NOMO-1 (cell line): ENCODE data around the gene TNS1.

Source experiments
- DNase-seq, 2 experiments: peaks; one replicate each; lab custom pipeline; 2025; ENCODE audit not compliant: unreplicated experiment in 2 of 2; lab: John Stamatoyannopoulos, UW

Gene TNS1

DNA sequence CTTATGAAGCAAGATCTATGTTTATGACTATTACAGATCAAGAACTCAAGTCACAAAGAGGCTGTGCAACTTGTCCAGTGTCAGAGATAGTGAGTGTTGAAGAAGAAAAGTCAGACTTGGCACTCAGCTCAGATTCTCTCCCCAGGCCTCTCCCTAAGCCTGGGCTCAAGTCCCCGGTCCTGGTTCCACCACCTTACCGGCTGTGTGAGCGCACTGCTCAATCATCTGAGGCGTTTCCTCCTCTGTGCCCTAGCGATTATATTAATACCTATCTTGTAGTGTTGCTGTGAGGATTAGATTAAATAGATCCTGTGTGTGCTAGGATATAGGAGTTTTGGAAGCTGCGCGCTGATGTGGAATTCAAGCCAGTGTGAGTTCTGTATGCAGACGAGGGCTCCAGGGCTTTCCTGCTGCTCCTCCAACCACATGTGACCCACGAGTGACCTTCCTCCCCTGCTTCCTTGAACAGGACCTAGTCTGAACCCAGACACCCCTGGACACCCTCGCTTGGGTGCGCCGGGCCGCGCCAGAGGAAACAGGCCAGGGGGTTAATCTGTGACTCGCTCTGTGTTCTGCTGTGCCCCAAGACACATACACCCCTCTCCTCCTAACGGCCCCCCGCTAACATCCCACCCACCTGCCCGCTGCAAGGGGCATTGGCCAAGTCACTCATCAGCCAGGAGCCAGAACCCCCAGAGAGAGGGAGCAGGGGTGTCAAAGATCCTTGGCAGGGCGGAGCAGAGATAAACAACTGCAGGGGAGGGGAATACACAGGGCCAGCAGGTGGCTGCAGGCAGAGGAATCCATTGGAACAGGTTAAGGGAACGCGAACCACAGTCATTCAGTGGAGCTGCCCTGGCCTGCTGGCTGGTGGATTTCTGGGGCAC, 38.3 kb downstream of the TNS1 start:
- no peak for DNase-seq

DNA sequence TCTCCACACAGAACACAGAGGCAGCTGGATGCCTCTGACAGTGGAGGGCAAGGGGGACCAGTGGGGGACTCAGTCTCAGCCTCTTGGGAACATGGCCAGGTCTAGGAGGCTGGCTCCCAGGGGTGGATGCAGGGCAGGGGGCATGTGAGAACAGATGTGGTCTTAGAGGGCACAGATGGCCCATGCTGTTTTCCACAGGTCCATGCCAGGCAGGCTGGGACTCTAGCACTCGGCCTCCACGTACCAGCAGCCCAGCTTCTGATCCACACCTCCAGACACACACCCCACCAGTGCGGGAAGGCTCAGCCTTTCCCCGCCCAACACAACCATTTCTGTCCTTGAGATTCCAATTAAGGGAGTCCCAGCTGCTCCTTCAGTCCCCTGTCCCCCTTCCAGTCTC, 42.4 kb downstream of the TNS1 start:
- no peak for DNase-seq

DNA sequence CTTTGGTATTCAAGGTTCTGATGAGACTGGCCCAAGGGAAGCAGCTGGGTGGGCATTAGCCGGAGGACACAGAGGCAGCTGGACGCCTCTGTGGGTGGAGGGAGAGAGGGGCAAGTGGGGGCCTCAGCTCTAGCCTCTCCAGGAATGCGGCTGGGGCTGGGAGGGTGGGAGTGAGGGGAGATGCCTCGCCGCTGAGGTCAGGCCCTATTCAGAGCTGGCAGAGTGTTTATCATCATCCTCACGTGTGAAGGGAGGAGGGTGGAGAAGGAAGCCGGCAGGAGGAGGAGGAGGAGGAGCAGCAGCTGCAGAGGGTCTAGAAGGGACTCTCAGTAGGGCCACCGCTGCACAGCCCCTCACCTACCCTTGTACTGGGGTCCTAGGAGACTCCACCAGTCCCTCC, 43.1 kb downstream of the TNS1 start:
- no peak for DNase-seq

DNA sequence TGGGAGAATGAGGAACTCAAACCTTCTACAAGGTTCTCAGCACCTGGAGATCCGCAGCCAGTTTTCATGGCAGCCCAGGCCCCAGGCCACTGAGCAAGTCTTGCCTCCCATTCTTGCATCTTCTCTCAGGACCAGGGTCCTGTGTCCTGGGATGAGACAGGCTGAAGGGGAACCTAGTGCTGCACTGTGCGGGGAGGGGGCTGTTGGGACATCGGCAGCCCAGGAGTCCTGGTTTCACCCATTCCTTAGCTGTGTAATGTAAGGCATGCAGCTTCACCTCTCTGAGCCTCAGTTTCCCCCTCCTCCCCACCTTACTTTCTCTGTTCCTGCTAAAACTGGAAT, 43.9 kb downstream of the TNS1 start:
- no peak for DNase-seq

DNA sequence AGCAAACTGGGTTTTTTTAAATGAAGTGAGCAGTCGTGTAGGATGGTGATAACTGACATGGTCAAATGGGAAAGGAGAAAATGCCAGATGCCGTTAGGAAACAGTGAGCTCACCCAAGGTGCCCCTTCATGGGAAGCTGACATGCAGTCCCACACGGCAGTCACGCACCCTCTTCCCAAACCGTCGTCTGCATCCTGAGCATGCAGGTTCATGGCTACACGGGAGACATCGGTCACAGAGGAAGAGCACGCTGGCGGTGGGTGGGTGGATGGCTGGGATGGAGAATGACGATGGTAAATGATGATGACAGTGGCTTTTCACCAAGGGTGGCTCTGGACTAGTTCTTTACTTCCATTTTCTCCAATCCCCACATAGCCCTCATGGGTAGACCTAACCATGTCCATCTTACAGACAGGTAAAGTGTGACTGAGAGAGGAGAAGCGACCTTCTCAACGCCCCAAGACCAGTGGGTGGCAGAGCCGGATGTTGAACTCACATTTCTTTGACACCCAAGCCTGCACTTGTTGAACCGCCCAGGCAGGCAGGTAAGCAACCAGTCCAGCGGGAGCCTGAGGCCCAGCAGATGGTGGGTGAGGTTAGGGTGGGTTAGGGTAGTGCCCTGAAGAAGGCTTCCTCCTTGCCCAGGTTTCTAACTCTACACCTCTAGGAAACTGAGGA, 44.5 kb downstream of the TNS1 start:
- no peak for DNase-seq

DNA sequence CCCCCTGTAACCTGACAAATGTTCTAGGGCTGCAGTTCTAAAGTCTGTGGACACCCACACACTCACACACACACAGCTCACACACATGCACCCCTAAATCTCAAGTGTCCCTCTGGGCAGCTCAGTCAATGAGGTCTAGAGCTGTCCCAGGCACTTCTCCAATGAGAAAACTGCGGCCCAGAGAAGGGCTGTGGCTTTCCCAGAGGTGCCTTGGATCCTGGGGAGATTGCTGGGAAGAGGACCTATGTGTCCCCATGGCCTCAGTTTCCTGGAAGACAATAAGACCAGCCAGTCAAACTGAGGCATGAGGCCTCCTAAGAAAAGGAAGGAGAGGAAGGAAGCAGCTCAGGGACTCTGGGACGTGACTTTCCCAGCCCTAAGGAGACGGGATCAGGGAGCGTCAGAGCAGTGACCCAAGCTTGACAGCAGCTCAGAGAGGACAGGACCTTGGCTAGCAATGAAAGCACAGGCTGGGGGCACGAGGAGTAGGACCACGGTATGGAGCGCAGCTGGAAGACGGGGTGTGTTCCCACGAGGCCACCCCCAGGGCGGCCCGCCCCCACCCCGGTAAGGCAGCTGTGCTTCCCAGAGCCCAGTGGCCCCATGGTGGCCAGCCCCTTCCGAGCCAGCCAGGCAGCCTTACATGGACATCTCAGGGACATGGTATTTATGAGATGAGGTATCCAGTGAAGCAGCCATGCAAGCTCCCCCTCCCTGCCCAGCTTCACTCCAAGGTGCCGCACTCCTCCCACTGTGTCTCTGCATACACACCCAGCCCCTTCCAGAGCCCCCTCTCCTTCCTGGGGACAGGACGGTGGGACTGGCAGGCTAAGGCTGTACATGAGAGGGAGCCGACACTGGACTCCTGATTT, 46.0 kb downstream of the TNS1 start:
- DNase-seq: no peak

DNA sequence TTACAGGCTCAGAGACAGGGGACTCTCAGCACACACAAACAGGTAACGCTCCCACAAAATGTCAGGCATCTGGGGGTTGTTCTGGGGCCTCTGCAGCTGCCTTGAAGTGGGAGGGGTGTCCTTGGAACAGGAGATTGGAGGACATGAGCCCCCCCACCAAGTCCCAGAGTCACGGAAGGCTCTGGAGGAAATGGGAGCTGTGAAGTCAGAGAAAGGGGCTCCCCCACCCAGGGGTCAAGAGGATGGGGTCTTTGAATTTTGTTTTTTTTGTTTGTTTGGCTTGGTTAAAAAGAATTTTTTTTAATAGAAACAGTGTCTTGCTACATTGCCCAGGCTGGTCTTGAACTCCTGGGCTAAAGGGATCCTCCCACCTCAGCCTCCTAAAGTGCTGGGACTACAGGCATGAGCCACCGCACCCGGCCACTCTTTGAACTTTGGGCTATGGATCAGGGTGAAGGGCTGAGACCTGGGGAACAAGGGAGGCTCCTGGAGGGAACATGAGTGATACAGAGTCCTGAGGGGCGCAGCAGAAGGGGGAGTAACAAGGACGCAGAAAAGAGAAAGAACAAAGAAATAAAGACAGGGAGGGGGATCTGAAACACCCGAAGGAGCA, 46.8 kb downstream of the TNS1 start:
- no peak for DNase-seq

DNA sequence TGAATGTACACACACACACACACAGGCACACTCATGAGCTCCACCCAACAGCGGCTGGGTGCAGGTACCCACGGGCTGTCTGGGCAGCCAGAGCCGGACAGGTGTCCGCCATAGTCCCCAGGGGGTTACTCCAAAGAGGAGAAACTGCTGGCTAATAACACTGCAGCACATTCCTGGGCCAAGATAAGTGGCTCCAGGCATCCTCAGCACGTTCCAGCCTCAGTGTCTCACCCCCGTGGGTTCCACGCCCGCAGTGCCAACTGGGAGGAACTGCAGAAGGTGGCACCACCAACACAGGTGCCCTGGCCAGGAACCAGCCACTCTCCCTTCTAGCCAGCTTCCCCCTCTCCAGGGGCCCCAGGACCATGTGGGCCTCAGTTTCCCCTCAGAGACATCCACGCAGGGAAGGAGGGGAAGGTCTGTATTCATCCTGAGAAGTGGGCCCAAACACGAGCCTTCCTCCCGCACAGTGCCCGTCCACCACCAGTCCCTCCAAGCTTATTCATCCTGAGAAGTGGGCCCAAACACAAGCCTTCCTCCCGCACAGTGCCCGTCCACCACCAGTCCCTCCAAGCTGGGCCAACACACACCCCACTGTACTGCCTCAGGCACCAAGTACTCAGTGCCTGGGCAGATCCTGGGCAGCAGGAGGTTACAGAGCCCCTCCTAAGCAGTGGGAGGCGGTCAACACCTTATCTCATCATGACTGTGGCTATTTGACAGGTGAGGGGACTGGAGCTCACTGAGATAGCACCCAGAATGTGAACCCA, 47.6 kb downstream of the TNS1 start:
- DNase-seq: no peak

DNA sequence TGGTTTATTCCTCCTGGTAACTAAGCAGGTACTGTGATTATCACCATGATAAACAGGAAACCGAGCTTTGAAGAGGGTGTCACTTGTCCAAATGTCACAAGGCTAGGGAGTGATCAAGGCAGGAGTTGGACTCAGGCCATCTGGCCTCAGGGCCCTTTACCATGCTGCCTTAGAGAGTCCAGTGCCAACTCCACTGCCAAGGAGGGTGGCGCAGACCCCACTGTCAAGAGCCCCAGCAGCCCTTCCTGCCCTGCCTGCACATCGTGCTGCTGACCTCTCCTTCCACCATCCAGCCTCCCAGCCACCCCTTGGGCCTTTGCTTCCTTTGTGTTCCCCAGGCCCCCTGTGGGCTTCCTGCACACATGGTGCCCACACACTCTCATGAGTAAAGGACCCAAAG, 48.3 kb downstream of the TNS1 start:
- no peak for DNase-seq

DNA sequence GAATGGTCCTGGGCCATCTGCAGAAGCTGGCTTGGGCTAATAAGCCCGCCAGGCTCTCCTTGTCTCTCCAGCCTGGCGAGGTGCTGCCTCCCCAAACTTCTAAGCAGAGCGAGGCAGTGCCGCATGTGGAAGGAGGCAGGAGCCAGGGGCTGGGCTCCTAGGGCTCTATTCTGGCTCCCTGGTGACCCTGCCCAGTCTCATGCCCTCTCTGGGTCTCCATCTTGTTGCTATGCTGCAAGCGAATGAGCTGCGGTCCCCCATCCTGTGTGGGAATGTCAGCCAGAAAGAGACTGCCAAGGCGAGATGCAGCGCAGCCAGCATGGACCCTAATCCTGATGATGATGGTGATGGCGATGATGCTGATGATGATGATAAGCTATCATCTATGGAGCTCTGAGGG, 48.7 kb downstream of the TNS1 start:
- no peak for DNase-seq

DNA sequence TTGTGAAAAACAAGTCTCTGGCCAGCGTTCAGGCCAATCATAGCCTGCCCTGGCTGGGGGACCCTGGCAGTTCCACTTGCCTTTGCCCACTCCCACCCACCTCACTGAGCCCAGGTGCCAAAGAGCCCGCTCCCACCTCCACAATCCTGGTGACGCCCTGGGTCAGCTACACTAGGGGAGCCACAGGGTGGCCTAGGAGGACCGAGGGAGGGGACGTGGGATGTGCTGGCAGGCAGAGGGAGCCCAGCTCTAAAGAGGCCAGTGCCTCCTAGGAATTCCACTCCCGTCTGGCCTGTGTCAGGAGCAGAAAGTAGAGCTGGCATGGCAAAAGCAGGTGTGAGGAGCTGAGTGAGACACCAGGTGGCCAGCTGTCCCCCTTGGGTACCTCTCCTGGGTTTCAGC, 49.3 kb downstream of the TNS1 start:
- no peak for DNase-seq

DNA sequence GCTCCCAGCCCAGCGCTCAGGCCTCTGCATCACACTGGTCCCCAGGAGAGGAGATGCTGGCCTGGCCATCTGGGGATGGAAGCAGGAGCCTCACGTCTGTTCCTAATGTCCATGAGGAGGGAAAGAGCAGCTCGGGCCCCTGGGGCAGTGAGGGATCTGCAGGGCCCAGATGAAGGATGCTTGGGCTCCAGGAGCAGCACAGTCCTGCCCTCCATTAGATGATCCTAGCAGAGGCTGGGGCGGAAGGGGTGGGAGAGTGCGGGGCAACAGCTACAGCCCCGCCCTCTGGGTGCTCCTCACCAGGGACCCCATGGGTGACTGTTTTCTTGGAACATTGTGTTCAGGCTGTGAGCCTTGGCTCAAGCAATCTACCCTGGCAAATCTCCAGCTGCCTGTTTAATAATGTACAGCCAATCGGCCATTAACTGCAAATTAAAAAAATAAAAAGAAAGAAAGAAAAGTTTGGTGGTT, 49.7 kb downstream of the TNS1 start:
- DNase-seq: no peak

DNA sequence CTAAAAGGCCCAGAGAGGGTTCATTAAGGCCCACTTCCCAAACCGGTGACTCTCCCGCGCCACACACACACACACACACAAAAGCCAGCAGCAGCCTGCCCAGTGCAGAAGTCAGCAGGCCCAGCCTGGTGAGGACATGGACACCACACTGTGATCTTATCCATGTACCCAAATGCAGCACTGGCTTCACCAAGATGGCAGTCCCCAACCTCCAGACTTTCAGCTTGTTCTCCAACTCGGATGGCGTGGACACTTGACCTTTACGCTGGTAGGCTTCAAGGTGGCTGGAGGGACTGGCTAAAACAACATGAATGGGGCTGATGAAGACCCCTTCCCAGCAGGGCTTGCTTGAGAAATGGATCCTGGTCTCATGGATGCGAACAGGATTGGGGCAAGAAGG, 50.4 kb downstream of the TNS1 start:
- no peak for DNase-seq

DNA sequence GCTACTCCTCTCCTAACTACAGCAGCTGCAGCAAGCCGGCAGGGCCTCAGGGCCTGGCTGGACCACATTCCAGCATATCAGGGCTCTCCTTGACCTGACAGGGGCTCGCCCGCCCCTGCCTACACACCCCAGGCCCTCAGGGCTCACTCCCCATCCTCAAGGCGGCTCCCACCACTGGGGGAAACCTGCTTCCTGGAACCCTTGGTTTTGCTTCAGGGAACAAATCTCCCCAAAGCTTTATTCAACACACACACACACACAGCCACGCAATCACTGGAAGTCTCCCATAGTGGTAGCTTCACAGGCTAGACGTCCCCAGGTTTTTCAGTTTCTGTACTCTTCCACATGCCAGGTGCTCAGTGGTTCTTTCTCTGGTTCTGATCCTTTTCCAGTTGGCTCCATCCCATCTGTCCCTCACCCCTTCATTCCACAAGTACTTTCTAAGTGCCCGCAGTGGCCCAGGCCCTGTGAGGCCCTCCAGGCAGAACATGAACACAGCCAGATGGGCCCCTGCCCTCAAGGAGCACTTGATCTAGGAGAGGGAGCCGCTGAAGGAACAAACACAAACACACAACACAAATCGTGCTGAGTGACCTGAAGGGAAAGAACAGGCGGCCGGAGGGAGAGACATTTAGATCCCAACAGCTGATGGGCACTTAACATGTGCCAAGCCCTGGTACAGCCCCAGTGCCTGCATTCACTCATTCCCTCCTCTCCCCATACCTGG, 51.1 kb downstream of the TNS1 start:
- DNase-seq: no peak

DNA sequence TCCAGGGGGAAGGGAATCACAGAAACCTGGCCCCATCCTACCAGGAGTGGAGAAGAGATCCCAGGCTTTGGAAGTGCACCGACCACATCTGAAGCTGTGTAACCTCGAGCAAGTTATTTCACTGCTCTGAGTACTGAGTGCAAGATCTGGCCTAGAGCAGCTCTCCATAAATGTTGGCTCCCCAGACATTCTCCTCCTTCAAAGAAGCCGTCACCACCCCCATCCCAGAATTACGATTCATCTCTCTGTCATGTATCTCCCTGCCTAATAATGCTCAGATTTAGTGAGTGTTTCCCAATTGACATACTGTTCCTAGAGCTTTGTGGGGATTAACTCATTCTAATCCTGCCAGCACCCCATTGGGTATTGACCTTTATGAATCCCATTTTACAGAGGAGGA, 51.7 kb downstream of the TNS1 start:
- DNase-seq: no peak

DNA sequence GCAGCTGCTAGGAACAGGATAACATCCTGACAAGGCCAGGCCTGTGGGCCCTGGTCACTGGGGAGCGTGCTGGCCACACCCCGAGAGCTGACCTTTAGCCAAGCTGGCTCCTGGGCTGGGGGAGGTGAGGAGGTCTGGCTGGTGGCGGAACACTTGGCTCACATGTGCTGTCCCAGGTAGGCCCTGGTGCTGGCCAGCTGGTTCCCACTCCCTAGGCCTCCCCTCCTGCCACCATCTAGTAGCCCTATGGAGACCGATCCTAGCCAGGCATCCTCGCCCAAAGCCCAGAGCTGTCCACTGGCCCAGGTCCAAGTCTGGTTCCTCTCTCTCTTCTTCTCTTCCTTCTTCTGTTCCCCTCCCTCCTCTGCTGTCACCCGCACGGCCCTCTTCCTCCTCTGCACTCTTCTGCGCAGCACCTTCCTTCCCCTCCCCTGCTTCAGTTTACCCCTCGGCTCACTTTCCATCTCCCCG, 52.4 kb downstream of the TNS1 start:
- no peak for DNase-seq

DNA sequence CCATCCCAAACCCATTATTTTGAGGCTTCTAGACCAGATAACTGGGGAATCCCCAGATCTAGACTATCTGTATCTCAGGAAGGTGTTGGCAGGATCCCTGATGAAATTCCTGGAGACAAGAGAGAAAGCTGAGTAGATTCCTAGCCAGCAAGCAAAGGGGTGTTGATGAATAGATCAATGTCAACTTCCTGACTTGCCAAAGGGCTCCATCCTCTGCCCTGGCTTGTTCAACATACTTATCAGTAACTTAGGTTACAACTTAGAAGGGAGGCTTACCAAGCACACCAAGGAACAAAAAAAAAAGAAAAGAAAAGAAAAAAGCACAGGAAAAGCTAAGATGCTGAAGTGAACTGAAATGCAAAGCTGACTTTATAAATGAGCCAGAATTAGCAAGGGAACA, 53.3 kb downstream of the TNS1 start:
- DNase-seq: no peak

DNA sequence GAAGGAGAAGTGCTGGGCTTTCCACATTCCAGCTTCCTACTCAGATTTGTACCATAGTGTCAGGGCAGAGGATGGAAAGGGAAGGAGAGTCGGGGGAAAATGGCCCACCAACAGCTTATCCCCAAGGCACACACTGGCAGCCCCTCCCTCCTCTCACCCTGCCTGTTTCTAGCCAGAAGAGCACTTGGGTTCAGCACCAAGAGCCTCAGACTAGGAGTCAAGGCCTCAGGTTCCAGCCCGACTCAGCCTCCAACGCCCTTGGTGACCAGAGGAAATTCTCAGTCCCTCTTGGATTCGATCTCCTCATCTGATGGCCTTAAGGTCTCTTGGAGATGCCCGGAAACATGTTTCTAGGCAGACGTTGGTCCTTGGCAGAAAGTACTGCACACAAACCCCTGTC, 53.9 kb downstream of the TNS1 start:
- DNase-seq: no peak

DNA sequence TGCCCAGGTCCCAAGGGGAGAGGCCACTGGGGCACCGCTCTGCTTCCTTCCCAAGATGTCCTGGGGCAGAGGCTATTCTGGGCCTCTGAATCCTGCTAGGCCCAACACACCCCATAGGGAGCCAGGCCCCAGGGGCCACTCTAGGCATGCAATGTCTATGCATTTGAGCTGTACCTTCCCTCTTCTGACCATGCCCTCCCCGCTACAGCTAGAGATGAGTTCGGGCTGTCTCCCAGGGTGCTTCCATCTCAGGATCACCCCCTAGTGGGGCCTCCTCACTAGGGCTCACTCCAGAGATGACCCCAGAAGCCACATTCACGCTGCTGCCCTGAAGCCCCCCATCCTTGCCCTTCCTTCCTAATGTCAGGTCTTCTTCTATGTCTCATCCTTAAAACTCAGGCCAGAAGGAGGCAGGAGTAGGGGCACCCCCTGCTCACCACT, 54.4 kb downstream of the TNS1 start:
- DNase-seq: no peak
